DOHH2 (cell line): ENCODE measurements around the gene CTSZ.
"Not testable (repeated sequence)": the region's sequence is repeated elsewhere in the genome, so short reads cannot be mapped to it uniquely, and the experiment has no call there.

Experiments used
- H3F3A ChIP-seq: fragments of 200-600 bp; sonication (generic), shearing (Covaris generic); 2 replicates; pipeline ENCODE4 v1.6.0; 2016; ENCODE audit warnings: antibody characterized with exemption, mild to moderate bottlenecking; ENCODE audit not compliant: control insufficient read depth, insufficient read depth
- H3K27ac ChIP-seq: fragments of 200-600 bp; sonication (generic); 2 replicates; pipeline ENCODE4 v1.5.1; 2014; ENCODE audit warnings: low read depth, mild to moderate bottlenecking, low read length, moderate library complexity
- H3K27me3 ChIP-seq: fragments of 200-600 bp; sonication (generic); 2 replicates; pipeline ENCODE4 v1.6.1; 2014; ENCODE audit warnings: mild to moderate bottlenecking, low read length, mixed read lengths; ENCODE audit not compliant: control insufficient read depth
- H3K36me3 ChIP-seq: fragments of 200-600 bp; sonication (generic); 2 replicates; pipeline ENCODE4 v1.6.1; 2014; ENCODE audit warnings: mild to moderate bottlenecking, low read length, moderate library complexity, mixed read lengths; ENCODE audit not compliant: control insufficient read depth
- H3K4me1 ChIP-seq: fragments of 200-600 bp; sonication (generic); 2 replicates; pipeline ENCODE4 v1.6.1; 2014; ENCODE audit warnings: mild to moderate bottlenecking, low read length, mixed read lengths; ENCODE audit not compliant: control insufficient read depth
- H3K4me2 ChIP-seq: fragments of 200-600 bp; sonication (generic); 2 replicates; pipeline ENCODE4 v1.6.0; 2014; ENCODE audit warnings: mild to moderate bottlenecking, low read length, moderate library complexity
- H3K4me3 ChIP-seq: fragments of 200-600 bp; sonication (generic); 2 replicates; pipeline ENCODE4 v1.5.1; 2014; ENCODE audit warnings: mild to moderate bottlenecking, low read length, mixed read lengths
- H3K79me2 ChIP-seq: fragments of 200-600 bp; sonication (generic); 2 replicates; pipeline ENCODE4 v1.6.1; 2014; ENCODE audit warnings: mild to moderate bottlenecking, low read length, mixed read lengths; ENCODE audit not compliant: control insufficient read depth
- H3K9me2 ChIP-seq: fragments of 200-600 bp; sonication (generic); replicated peaks from 2 replicates; pipeline ENCODE4 v1.6.1; 2014; ENCODE audit warnings: mild to moderate bottlenecking, low read length, mixed read lengths; ENCODE audit not compliant: control insufficient read depth
- H3K9me3 ChIP-seq: fragments of 200-600 bp; sonication (generic); 2 replicates; pipeline ENCODE4 v1.6.1; 2014; ENCODE audit warnings: antibody characterized with exemption, low read length, mixed read lengths; ENCODE audit not compliant: control insufficient read depth, insufficient read depth
- H4K20me1 ChIP-seq: fragments of 200-600 bp; sonication (generic); 2 replicates; pipeline ENCODE4 v1.6.0; 2014; ENCODE audit warnings: low read depth, mild to moderate bottlenecking, antibody characterized with exemption, low read length, moderate library complexity; ENCODE audit not compliant: control insufficient read depth, insufficient read depth
- CTCF ChIP-seq: fragments of 200-600 bp; sonication (generic); IDR thresholded peaks from one replicate; pipeline ENCODE4 v1.5.1; 2014; ENCODE audit warnings: antibody characterized with exemption, mild to moderate bottlenecking, low read depth, low read length; ENCODE audit not compliant: poor library complexity, severe bottlenecking
- EZH2phosphoT487 ChIP-seq: fragments of 200-600 bp; sonication (generic); IDR thresholded peaks from 2 replicates; pipeline ENCODE4 v1.6.1; 2017; ENCODE audit warnings: borderline replicate concordance, mild to moderate bottlenecking, antibody characterized with exemption, low read length, moderate library complexity, mixed read lengths

CTSZ gene

GRCh38 chr20:59013959-59014608 lies 7.0 kb upstream of the CTSZ start:
- TF ChIP-seq EZH2phosphoT487 = no peak
- no peak for TF ChIP-seq CTCF
- no peaks in the 10 kb centered on the region for H3K9me3 ChIP-seq
- no peaks in the 10 kb centered on the region for H4K20me1 ChIP-seq
- no peak overlapping the region for H3K4me3 ChIP-seq
- no peaks in the 10 kb centered on the region for H3K27me3 ChIP-seq
- no peak overlapping the region for H3K4me2 ChIP-seq
- peaks cover 38% of the 10 kb centered on the region for H3K4me1 ChIP-seq
- no peaks in the 10 kb centered on the region for H3K36me3 ChIP-seq
- no peaks in the 10 kb centered on the region for H3F3A ChIP-seq
- no peak overlapping the region for H3K27ac ChIP-seq
- H3K79me2 ChIP-seq = no peaks in the 10 kb centered on the region
- no peaks in the 10 kb centered on the region for H3K9me2 ChIP-seq

GRCh38 chr20:59013031-59013951 lies 6.2 kb upstream of the CTSZ start:
- no peaks in the 10 kb centered on the region for H3K36me3 ChIP-seq
- H3K9me3 ChIP-seq = no peaks in the 10 kb centered on the region
- no peak overlapping the region for H3K4me2 ChIP-seq
- no peaks in the 10 kb centered on the region for H3K27me3 ChIP-seq
- H3K27ac ChIP-seq = no peak overlapping the region
- H3F3A ChIP-seq = no peaks in the 10 kb centered on the region
- peaks cover 46% of the 10 kb centered on the region for H3K4me1 ChIP-seq
- H4K20me1 ChIP-seq = no peaks in the 10 kb centered on the region
- TF ChIP-seq CTCF (no peak), EZH2phosphoT487 (no peak)
- no peak overlapping the region for H3K4me3 ChIP-seq
- H3K79me2 ChIP-seq = no peaks in the 10 kb centered on the region
- no peaks in the 10 kb centered on the region for H3K9me2 ChIP-seq

GRCh38 chr20:59011874-59012157 lies 4.8 kb upstream of the CTSZ start:
- H4K20me1 ChIP-seq, H3K27me3 ChIP-seq, H3K4me3 ChIP-seq, H3K4me2 ChIP-seq, H3K27ac ChIP-seq, H3K9me2 ChIP-seq, H3K9me3 ChIP-seq, H3K36me3 ChIP-seq, H3K79me2 ChIP-seq, H3F3A ChIP-seq: not testable (repeated sequence)
- peaks cover 47% of the 10 kb centered on the region for H3K4me1 ChIP-seq
